ENCODE data around the gene SVEP1. TPM values are rescaled to one million over a fixed set of nuclear protein-coding genes. Genes with fewer than 3 reads are reported as not detected.

SVEP1 gene
- total and polyA plus RNA-seq, 2 experiments from 2014 or later, result 5.3 to 14.6 TPM

DNA sequence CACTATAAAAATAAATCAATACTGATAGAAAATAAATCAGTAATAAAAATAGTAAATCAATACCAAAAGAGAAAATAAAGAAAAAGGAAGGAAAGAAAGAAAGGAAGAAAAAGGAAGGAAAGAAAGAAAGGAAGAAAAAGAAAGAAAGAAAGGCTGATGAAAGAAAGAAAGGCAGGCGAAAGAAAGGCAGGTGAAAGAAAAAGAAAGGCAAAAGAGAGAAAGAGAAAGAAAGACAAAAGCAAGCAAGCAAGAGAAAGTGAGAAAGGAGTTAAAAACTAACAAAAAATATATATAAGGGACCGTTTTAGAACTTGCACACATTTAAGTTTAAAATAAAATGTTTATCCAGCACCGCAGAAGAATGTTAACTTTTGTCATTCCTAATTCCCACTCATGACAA lies 116.0 kb downstream of the SVEP1 start:
- H3K4me1 ChIP-seq (ENCODE audit: insufficient read depth), result no peaks in the 10 kb centered on the region
- H3K79me2 ChIP-seq, result no peaks in the 10 kb centered on the region
- H3K27me3 ChIP-seq, result no peaks in the 10 kb centered on the region
- H3K36me3 ChIP-seq (replicated peaks; ENCODE audit: insufficient read depth, low read depth), result no peaks in the 10 kb centered on the region
- no peak overlapping the region for H2AFZ ChIP-seq
- H3K9me2 ChIP-seq (replicated peaks; ENCODE audit: insufficient read depth), result no peaks in the 10 kb centered on the region
- no peak overlapping the region for H3K4me3 ChIP-seq
- TF ChIP-seq EZH2 (IDR thresholded peaks at IDR 0.05; ENCODE audit: borderline replicate concordance) (no peak), EZH2phosphoT487 (IDR thresholded peaks at IDR 0.05; ENCODE audit: low read depth, severe bottlenecking, unreplicated experiment) (no peak)
- TF ChIP-seq, protein P1, sequence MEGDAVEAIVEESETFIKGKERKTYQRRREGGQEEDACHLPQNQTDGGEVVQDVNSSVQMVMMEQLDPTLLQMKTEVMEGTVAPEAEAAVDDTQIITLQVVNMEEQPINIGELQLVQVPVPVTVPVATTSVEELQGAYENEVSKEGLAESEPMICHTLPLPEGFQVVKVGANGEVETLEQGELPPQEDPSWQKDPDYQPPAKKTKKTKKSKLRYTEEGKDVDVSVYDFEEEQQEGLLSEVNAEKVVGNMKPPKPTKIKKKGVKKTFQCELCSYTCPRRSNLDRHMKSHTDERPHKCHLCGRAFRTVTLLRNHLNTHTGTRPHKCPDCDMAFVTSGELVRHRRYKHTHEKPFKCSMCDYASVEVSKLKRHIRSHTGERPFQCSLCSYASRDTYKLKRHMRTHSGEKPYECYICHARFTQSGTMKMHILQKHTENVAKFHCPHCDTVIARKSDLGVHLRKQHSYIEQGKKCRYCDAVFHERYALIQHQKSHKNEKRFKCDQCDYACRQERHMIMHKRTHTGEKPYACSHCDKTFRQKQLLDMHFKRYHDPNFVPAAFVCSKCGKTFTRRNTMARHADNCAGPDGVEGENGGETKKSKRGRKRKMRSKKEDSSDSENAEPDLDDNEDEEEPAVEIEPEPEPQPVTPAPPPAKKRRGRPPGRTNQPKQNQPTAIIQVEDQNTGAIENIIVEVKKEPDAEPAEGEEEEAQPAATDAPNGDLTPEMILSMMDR (IDR thresholded peaks at IDR 0.05; ENCODE audit: poor library complexity), result no peak
- no peak overlapping the region for H3K27ac ChIP-seq
- WGBS (ENCODE audit: low lambda C conversion rate, missing lambda C conversion rate), result 85% methylated on average over 3 of the region's 3 CpGs
- H3K9me3 ChIP-seq (ENCODE audit: low read depth), result no peaks in the 10 kb centered on the region
- no peaks in the 10 kb centered on the region for H4K20me1 ChIP-seq (ENCODE audit: insufficient read depth, poor library complexity, severe bottlenecking)
- H3K4me2 ChIP-seq, result no peak overlapping the region
- no peak for DNase-seq (ENCODE audit: low spot score)

DNA sequence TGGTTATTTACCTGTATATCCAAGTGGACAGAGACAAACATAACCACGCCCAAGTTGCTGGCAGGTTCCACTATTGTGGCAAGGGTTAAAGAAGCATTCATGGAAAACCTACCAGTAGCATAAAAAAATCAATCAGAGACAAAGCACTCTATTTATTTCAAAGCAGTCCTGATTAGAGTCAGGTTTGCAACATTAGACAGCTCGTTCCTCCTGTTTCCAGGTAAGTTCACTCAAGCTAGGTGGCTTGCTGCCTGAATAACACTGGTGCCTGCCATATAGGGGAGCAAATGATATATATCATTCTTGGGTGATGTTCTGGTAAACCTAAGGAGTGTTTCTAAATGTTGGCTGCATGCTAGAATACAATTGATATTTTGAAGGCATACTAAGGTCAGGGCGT lies 122.3 kb downstream of the SVEP1 start:
- Histone ChIP-seq H3K4me3 (no peak overlapping the region), H3K79me2 (no peaks in the 10 kb centered on the region), H3K4me2 (no peak overlapping the region), H3K36me3 (replicated peaks; ENCODE audit: insufficient read depth, low read depth) (no peaks in the 10 kb centered on the region), H2AFZ (no peak overlapping the region), H3K9me2 (replicated peaks; ENCODE audit: insufficient read depth) (no peaks in the 10 kb centered on the region), H3K4me1 (ENCODE audit: insufficient read depth) (no peaks in the 10 kb centered on the region), H4K20me1 (ENCODE audit: insufficient read depth, poor library complexity, severe bottlenecking) (no peaks in the 10 kb centered on the region), H3K9me3 (ENCODE audit: low read depth) (no peaks in the 10 kb centered on the region), H3K27ac (no peak overlapping the region), H3K27me3 (no peaks in the 10 kb centered on the region)
- DNase-seq (ENCODE audit: low spot score), result no peak
- TF ChIP-seq EZH2 (IDR thresholded peaks at IDR 0.05; ENCODE audit: borderline replicate concordance) (no peak), EZH2phosphoT487 (IDR thresholded peaks at IDR 0.05; ENCODE audit: low read depth, severe bottlenecking, unreplicated experiment) (no peak)
- 82% methylated on average over 3 of the region's 3 CpGs for WGBS (ENCODE audit: low lambda C conversion rate, missing lambda C conversion rate)

DNA sequence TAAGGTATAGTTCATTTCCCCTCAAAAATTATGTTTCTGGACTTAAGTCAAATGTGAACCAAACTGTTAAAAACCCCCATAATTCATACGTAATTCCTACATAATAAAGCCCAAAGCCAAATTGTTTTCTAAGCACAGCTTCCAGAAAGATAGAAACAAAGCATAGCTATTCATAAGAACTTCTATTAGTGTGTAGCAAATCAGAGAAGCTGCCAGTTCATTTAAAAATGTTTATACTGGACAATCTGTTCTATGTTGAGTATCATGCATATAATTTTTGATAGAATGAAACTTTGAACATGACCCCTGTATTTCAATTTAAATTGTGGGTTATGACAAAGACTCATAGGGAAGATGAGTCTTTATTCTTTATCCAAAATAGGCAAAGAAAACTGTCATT lies 122.9 kb downstream of the SVEP1 start:
- no peak for TF ChIP-seq EZH2 (IDR thresholded peaks at IDR 0.05; ENCODE audit: borderline replicate concordance)
- TF ChIP-seq, protein P1 (IDR thresholded peaks at IDR 0.05; ENCODE audit: poor library complexity), result no peak
- no peak for TF ChIP-seq EZH2phosphoT487 (IDR thresholded peaks at IDR 0.05; ENCODE audit: low read depth, severe bottlenecking, unreplicated experiment)
- no peaks in the 10 kb centered on the region for H4K20me1 ChIP-seq (ENCODE audit: insufficient read depth, poor library complexity, severe bottlenecking)
- H3K27me3 ChIP-seq, result no peaks in the 10 kb centered on the region
- no peak for DNase-seq (ENCODE audit: low spot score)
- H3K79me2 ChIP-seq, result no peaks in the 10 kb centered on the region
- no peaks in the 10 kb centered on the region for H3K36me3 ChIP-seq (replicated peaks; ENCODE audit: insufficient read depth, low read depth)
- no peaks in the 10 kb centered on the region for H3K9me3 ChIP-seq (ENCODE audit: low read depth)
- H3K27ac ChIP-seq, result no peak overlapping the region
- H2AFZ ChIP-seq, result no peak overlapping the region
- no peak overlapping the region for H3K4me2 ChIP-seq
- 2% methylated on average over 1 of the region's 1 CpG for WGBS (ENCODE audit: low lambda C conversion rate, missing lambda C conversion rate)
- no peaks in the 10 kb centered on the region for H3K9me2 ChIP-seq (replicated peaks; ENCODE audit: insufficient read depth)
- H3K4me3 ChIP-seq, result no peak overlapping the region
- no peaks in the 10 kb centered on the region for H3K4me1 ChIP-seq (ENCODE audit: insufficient read depth)

DNA sequence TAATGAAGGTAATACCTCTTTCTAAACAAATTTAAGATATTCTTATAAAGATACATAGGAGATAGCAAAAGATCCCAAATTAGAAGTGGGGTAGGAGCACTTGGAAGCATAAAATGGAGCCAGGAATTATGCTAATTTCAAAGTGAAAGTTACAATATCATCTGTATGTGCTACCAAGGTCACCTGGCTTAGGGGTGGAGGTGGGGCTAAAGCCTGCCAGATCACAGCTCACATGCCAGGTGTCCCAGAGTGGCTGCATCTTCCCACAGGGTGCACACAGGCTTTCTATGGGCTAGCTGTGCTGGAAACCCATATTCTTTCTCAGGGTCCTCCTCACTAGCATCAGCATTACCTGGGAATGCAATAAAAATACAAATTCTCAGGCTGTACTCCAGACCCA lies 123.7 kb downstream of the SVEP1 start:
- Histone ChIP-seq H3K4me2 (no peak overlapping the region), H3K4me1 (ENCODE audit: insufficient read depth) (no peaks in the 10 kb centered on the region), H2AFZ (no peak overlapping the region), H3K27ac (no peak overlapping the region), H3K4me3 (no peak overlapping the region), H3K36me3 (replicated peaks; ENCODE audit: insufficient read depth, low read depth) (no peaks in the 10 kb centered on the region), H3K9me3 (ENCODE audit: low read depth) (no peaks in the 10 kb centered on the region), H3K27me3 (no peaks in the 10 kb centered on the region), H4K20me1 (ENCODE audit: insufficient read depth, poor library complexity, severe bottlenecking) (no peaks in the 10 kb centered on the region), H3K79me2 (no peaks in the 10 kb centered on the region), H3K9me2 (replicated peaks; ENCODE audit: insufficient read depth) (no peaks in the 10 kb centered on the region)
- no peak for DNase-seq (ENCODE audit: low spot score)
- TF ChIP-seq, protein P1 (IDR thresholded peaks at IDR 0.05; ENCODE audit: poor library complexity), result no peak
- TF ChIP-seq EZH2 (IDR thresholded peaks at IDR 0.05; ENCODE audit: borderline replicate concordance), result no peak
- no peak for TF ChIP-seq EZH2phosphoT487 (IDR thresholded peaks at IDR 0.05; ENCODE audit: low read depth, severe bottlenecking, unreplicated experiment)

All from hepatocyte (in vitro differentiated cells).